HEK293 (cell line): ENCODE measurements around the gene NEK9.
"Not testable (repeated sequence)": the region's sequence is repeated elsewhere in the genome, so short reads cannot be mapped to it uniquely, and the experiment has no call there.

ENCODE experiments used
- CTCF ChIA-PET: fragments of 350-600 bp; formaldehyde crosslinking; extraction: SDS; loops from one replicate; lab custom pipeline; 2021; ENCODE audit warnings: antibody characterized with exemption; lab: Yijun Ruan, JAX
- POLR2A ChIA-PET: fragments of 300-600 bp; formaldehyde crosslinking; extraction: SDS; loops from one replicate; lab custom pipeline; 2020; ENCODE audit warnings: antibody characterized with exemption, inconsistent platforms; lab: Yijun Ruan, JAX
- H3K27ac ChIP-seq: fragments of 200-500 bp; sonication (Bioruptor generic); 2 replicates; pipeline ENCODE4 v1.5.1; 2014; ENCODE audit warnings: low read depth, low read length, control low read depth, inconsistent platforms; ENCODE audit errors: extremely low read depth
- H3K36me3 ChIP-seq, 2 experiments: fragments of 200-500 bp in 1 of 2; sonication (Bioruptor generic) in 1 of 2; 1 replicate in 1 of 2; 2 replicates in 1 of 2; pipeline ENCODE4 v1.5.1; 2014 to 2017; ENCODE audit warnings: inconsistent platforms in 2 of 2, low read length in 2 of 2; ENCODE audit not compliant: control insufficient read depth in 2 of 2, insufficient read depth in 1 of 2
- H3K4me1 ChIP-seq: fragments of 200-500 bp; sonication (Bioruptor generic); 2 replicates; pipeline ENCODE4 v1.5.1; 2014; ENCODE audit warnings: mild to moderate bottlenecking, low read length, inconsistent platforms; ENCODE audit not compliant: control insufficient read depth, insufficient read depth
- H3K4me3 ChIP-seq: 2 replicates; pipeline ENCODE4 v1.5.1; 2011; ENCODE audit warnings: low read depth, mild to moderate bottlenecking, control low read depth, low read length, moderate library complexity
- H3K9me3 ChIP-seq: fragments of 200-500 bp; sonication (Bioruptor generic); 2 replicates; pipeline ENCODE4 v1.5.1; 2014; ENCODE audit warnings: low read depth, low read length, inconsistent platforms; ENCODE audit not compliant: control insufficient read depth, insufficient read depth
- GLIS2 ChIP-seq: fragments of 450-650 bp; formaldehyde crosslinking; IDR thresholded peaks from 2 replicates; pipeline ENCODE4 v1.5.1; 2016; ENCODE audit warnings: missing biosample characterization, missing genetic modification characterization
- IKZF3 ChIP-seq: fragments of 450-650 bp; IDR thresholded peaks from 2 replicates; pipeline ENCODE4 v1.5.0; 2018; ENCODE audit warnings: missing biosample characterization, mild to moderate bottlenecking, missing genetic modification characterization, moderate library complexity
- KLF10 ChIP-seq: fragments of 450-650 bp; IDR thresholded peaks from 2 replicates; pipeline ENCODE4 v1.5.1; 2018; ENCODE audit warnings: missing biosample characterization, mild to moderate bottlenecking, missing genetic modification characterization
- ZBTB8A ChIP-seq: fragments of 450-650 bp; formaldehyde crosslinking; IDR thresholded peaks from 2 replicates; pipeline ENCODE4 v1.5.1; 2016; ENCODE audit warnings: missing biosample characterization, missing genetic modification characterization
- ZNF157 ChIP-seq: fragments of 450-650 bp; formaldehyde crosslinking; IDR thresholded peaks from 2 replicates; pipeline ENCODE4 v1.5.1; 2016; ENCODE audit warnings: missing biosample characterization, missing genetic modification characterization
- ZNF221 ChIP-seq: fragments of 450-650 bp; formaldehyde crosslinking; IDR thresholded peaks from 2 replicates; pipeline ENCODE4 v1.5.1; 2017; ENCODE audit warnings: missing biosample characterization, missing genetic modification characterization, borderline replicate concordance
- ZNF335 ChIP-seq: fragments of 450-650 bp; formaldehyde crosslinking; conservative IDR thresholded peaks from 2 replicates; pipeline ENCODE4 v1.5.1; 2016; ENCODE audit warnings: missing biosample characterization, missing genetic modification characterization
- ZNF394 ChIP-seq: fragments of 450-650 bp; formaldehyde crosslinking; IDR thresholded peaks from 2 replicates; pipeline ENCODE4 v1.5.1; 2016; ENCODE audit warnings: missing biosample characterization, missing genetic modification characterization, mild to moderate bottlenecking, moderate library complexity, borderline replicate concordance
- ZNF521 ChIP-seq: fragments of 450-650 bp; formaldehyde crosslinking; IDR thresholded peaks from 2 replicates; pipeline ENCODE4 v1.5.1; 2017; ENCODE audit warnings: missing biosample characterization, mild to moderate bottlenecking, missing genetic modification characterization
- ZNF610 ChIP-seq: fragments of 450-650 bp; formaldehyde crosslinking; IDR thresholded peaks from 2 replicates; pipeline ENCODE4 v1.5.1; 2016; ENCODE audit warnings: missing biosample characterization, missing genetic modification characterization, borderline replicate concordance
- ZNF621 ChIP-seq: fragments of 450-650 bp; formaldehyde crosslinking; IDR thresholded peaks from 2 replicates; pipeline ENCODE4 v1.5.1; 2017; ENCODE audit warnings: missing biosample characterization, missing genetic modification characterization
- ZNF629 ChIP-seq: fragments of 450-650 bp; formaldehyde crosslinking; IDR thresholded peaks from 2 replicates; pipeline ENCODE4 v1.5.1; 2017; ENCODE audit warnings: missing biosample characterization, missing genetic modification characterization
- ZNF660 ChIP-seq: fragments of 450-650 bp; IDR thresholded peaks from 2 replicates; pipeline ENCODE4 v1.5.1; 2018; ENCODE audit warnings: missing biosample characterization, mild to moderate bottlenecking, missing genetic modification characterization
- ZNF677 ChIP-seq: fragments of 450-650 bp; IDR thresholded peaks from 2 replicates; pipeline ENCODE4 v1.5.0; 2018; ENCODE audit warnings: missing biosample characterization, mild to moderate bottlenecking, missing genetic modification characterization, moderate library complexity
- ZNF747 ChIP-seq: fragments of 450-650 bp; formaldehyde crosslinking; IDR thresholded peaks from 2 replicates; pipeline ENCODE4 v1.5.1; 2016; ENCODE audit warnings: missing biosample characterization, missing genetic modification characterization
- ZNF837 ChIP-seq: fragments of 450-650 bp; formaldehyde crosslinking; IDR thresholded peaks from 2 replicates; pipeline ENCODE4 v1.5.1; 2016; ENCODE audit warnings: missing biosample characterization, missing genetic modification characterization
- TF ChIP-seq, protein P1 (sequence below): fragments of 450-650 bp; formaldehyde crosslinking; IDR thresholded peaks from 2 replicates; pipeline ENCODE4 v1.5.1; 2016; ENCODE audit warnings: missing biosample characterization, missing genetic modification characterization
- TF ChIP-seq, protein P2 (sequence below): fragments of 450-650 bp; formaldehyde crosslinking; IDR thresholded peaks from 2 replicates; pipeline ENCODE4 v1.5.1; 2016; ENCODE audit warnings: missing biosample characterization, missing genetic modification characterization
- TF ChIP-seq, protein P3 (sequence below): fragments of 450-650 bp; formaldehyde crosslinking; optimal IDR thresholded peaks from 2 replicates; pipeline ENCODE3; 2016; ENCODE audit warnings: missing biosample characterization, mild to moderate bottlenecking, missing genetic modification characterization

The NEK9 gene

DNA sequence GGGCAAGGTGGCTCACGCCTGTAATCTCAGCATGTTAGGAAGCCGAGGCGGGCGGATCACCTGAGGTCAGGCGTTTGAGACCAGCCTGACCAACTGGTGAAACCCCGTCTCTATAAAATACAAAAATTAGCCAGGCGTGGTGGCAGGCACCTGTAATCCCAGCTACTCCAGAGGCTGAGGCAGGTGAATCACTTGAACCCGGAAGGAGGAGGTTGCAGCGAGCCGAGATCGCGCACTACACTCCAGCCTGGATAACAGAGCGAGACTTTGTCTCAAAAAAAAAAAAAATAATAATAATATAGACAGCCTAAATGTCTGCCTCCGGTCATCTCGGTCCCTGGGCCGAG lies 599 bp upstream of the NEK9 start:
- ChIA-PET POLR2A (interaction anchor here (0.7 to 1.7 kb wide), 13 partner anchors 11 to 529 kb away, joined by 3 to 7 read pairs (median 3); partner anchors contain the start of gene YLPM1), CTCF (interaction anchor here (1.0 to 1.7 kb wide), 4 partner anchors 171 to 527 kb away, joined by 3 to 12 read pairs (median 4); no protein-coding TSS in a partner anchor)
- Histone ChIP-seq H3K4me1 (peaks cover 19% of the 10 kb centered on the region), H3K4me3 (peak overlapping the region; percentile 98), H3K27ac (peak overlapping the region; percentile 94), H3K36me3 (peaks cover 0 to 11% of the 10 kb centered on the region in 2 experiments; a peak in 2 of 3 replicates)
- not testable (repeated sequence) for H3K9me3 ChIP-seq
- TF ChIP-seq ZNF394 (tag by site-specific recombination) = peak; percentile 78; the same call in 1 of the 2 replicates
- TF ChIP-seq, protein P1, sequence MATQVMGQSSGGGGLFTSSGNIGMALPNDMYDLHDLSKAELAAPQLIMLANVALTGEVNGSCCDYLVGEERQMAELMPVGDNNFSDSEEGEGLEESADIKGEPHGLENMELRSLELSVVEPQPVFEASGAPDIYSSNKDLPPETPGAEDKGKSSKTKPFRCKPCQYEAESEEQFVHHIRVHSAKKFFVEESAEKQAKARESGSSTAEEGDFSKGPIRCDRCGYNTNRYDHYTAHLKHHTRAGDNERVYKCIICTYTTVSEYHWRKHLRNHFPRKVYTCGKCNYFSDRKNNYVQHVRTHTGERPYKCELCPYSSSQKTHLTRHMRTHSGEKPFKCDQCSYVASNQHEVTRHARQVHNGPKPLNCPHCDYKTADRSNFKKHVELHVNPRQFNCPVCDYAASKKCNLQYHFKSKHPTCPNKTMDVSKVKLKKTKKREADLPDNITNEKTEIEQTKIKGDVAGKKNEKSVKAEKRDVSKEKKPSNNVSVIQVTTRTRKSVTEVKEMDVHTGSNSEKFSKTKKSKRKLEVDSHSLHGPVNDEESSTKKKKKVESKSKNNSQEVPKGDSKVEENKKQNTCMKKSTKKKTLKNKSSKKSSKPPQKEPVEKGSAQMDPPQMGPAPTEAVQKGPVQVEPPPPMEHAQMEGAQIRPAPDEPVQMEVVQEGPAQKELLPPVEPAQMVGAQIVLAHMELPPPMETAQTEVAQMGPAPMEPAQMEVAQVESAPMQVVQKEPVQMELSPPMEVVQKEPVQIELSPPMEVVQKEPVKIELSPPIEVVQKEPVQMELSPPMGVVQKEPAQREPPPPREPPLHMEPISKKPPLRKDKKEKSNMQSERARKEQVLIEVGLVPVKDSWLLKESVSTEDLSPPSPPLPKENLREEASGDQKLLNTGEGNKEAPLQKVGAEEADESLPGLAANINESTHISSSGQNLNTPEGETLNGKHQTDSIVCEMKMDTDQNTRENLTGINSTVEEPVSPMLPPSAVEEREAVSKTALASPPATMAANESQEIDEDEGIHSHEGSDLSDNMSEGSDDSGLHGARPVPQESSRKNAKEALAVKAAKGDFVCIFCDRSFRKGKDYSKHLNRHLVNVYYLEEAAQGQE = 0 out of 2 replicates have a peak, but pooled peaks have one; percentile 1
- peak; percentile 88 for TF ChIP-seq ZNF335 (tag by site-specific recombination)

DNA sequence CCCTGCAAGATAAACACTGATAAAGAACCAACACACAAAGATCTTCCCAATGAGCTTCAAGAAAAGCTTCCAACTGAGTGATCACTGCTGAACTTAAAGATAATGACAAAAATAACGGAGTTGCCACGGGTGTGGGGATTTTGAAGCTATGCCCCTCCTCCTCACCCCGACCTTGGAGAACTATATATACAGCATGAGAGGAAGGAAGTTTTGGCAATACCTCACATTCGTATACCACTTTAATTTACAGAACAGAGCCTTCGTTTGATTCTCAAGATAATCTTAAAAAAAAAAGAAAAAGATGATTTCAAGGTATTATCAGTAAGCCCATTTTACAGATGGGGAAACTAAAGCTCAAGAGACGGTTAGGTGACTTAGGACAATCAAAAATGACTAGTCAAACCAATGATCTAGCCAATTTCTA lies 715 bp downstream of the NEK9 start:
- Histone ChIP-seq H3K4me1 (peaks cover 19% of the 10 kb centered on the region), H3K27ac (peak overlapping the region; percentile 94), H3K36me3 (peaks cover 0 to 17% of the 10 kb centered on the region in 2 experiments; a peak in 2 of 3 replicates), H3K9me3 (no peaks in the 10 kb centered on the region), H3K4me3 (peak overlapping the region; percentile 98)
- ChIA-PET POLR2A (interaction anchor here (0.6 to 1.7 kb wide), 9 partner anchors 15 to 371 kb away, joined by 3 to 7 read pairs (median 3); partner anchors contain the start of genes FOS, YLPM1 and ZC2HC1C), CTCF (interaction anchor here (0.6 to 1.9 kb wide), 3 partner anchors 10 to 169 kb away, joined by 3 to 10 read pairs (median 5); partner anchors contain the start of gene ACYP1)
- no peak for TF ChIP-seq ZNF837 (tag by site-specific recombination)
- TF ChIP-seq IKZF3 (tag by site-specific recombination) = no peak
- no peak for TF ChIP-seq ZNF677 (tag by site-specific recombination)
- no peak for TF ChIP-seq ZBTB8A (tag by site-specific recombination)
- TF ChIP-seq ZNF157 (tag by site-specific recombination) = no peak
- no peak for TF ChIP-seq ZNF221 (tag by site-specific recombination)
- no peak for TF ChIP-seq ZNF629 (tag by site-specific recombination)
- no peak for TF ChIP-seq KLF10 (tag by site-specific recombination)
- no peak for TF ChIP-seq ZNF521 (tag by site-specific recombination)
- TF ChIP-seq GLIS2 (tag by site-specific recombination) = no peak
- no peak for TF ChIP-seq ZNF747
- TF ChIP-seq, protein P2, sequence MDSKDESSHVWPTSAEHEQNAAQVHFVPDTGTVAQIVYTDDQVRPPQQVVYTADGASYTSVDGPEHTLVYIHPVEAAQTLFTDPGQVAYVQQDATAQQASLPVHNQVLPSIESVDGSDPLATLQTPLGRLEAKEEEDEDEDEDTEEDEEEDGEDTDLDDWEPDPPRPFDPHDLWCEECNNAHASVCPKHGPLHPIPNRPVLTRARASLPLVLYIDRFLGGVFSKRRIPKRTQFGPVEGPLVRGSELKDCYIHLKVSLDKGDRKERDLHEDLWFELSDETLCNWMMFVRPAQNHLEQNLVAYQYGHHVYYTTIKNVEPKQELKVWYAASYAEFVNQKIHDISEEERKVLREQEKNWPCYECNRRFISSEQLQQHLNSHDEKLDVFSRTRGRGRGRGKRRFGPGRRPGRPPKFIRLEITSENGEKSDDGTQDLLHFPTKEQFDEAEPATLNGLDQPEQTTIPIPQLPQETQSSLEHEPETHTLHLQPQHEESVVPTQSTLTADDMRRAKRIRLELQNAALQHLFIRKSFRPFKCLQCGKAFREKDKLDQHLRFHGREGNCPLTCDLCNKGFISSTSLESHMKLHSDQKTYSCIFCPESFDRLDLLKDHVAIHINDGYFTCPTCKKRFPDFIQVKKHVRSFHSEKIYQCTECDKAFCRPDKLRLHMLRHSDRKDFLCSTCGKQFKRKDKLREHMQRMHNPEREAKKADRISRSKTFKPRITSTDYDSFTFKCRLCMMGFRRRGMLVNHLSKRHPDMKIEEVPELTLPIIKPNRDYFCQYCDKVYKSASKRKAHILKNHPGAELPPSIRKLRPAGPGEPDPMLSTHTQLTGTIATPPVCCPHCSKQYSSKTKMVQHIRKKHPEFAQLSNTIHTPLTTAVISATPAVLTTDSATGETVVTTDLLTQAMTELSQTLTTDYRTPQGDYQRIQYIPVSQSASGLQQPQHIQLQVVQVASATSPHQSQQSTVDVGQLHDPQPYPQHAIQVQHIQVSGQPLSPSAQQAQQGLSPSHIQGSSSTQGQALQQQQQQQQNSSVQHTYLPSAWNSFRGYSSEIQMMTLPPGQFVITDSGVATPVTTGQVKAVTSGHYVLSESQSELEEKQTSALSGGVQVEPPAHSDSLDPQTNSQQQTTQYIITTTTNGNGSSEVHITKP = no peak
- TF ChIP-seq, protein P3, sequence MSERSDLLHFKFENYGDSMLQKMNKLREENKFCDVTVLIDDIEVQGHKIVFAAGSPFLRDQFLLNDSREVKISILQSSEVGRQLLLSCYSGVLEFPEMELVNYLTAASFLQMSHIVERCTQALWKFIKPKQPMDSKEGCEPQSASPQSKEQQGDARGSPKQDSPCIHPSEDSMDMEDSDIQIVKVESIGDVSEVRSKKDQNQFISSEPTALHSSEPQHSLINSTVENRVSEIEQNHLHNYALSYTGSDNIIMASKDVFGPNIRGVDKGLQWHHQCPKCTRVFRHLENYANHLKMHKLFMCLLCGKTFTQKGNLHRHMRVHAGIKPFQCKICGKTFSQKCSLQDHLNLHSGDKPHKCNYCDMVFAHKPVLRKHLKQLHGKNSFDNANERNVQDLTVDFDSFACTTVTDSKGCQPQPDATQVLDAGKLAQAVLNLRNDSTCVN (tag by site-specific recombination) = no peak
- no peak for TF ChIP-seq ZNF621 (tag by site-specific recombination)
- no peak for TF ChIP-seq ZNF610 (tag by site-specific recombination)
- no peak for TF ChIP-seq ZNF660
